ENCODE data around the gene VILL. TPM values are rescaled to one million over a fixed set of nuclear protein-coding genes. Genes with fewer than 3 reads are reported as not detected.
A peak's percentile ranks its signal among the peaks of the same experiment; 100 is the strongest.

The VILL gene
- total RNA-seq, 6 donors from 2014 or later: 5.6 to 41.9 (median 19.0) TPM

DNA sequence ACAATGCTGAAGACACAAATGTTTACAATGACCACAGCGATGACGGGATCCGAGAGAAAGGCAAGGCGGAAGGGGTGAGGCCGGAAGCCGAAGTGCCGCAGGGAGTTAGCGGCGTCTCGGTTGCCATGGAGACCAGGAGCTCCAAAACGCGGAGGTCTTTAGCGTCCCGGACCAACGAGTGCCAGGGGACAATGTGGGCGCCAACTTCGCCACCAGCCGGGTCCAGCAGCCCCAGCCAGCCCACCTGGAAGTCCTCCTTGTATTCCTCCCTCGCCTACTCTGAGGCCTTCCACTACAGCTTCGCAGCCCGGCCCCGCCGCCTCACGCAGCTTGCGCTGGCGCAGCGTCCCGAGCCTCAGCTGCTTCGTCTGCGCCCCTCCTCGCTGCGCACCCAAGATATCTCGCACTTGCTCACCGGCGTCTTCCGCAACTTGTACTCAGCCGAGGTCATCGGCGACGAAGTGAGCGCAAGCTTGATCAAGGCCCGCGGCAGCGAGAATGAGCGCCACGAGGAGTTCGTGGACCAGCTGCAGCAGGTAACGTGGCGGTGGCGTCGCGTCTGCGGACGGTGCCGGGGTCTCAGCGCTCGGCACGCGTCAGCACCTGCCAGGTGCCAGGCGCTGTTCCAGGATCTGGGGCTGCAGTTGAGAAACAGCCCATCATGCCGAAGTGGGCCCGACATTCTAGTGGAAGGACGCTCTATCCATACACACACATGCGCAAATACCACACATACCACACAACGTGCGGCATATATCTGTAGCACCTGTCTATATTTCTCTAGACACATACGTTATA is 48.7 kb downstream of the VILL start, which contains the start of gene DLEC1:
Gene DLEC1, plus strand, starts transcription at position 108 of the 798 bp plus-strand sequence. Its CDS starts 18 bp downstream, at position 126.
- 4 to 12% methylated on average over 7 to 55 of the region's 67 CpGs for WGBS, 2 donors
- ATAC-seq (ENCODE audit: low FRiP score in 2 of 2): peak; percentile 65 to 88
- Histone ChIP-seq H3K4me1 (peaks cover 13 to 21% (median 18%) of the 10 kb centered on the region in 4 donors), H3K9me3 (no peaks in the 10 kb centered on the region), H3K27ac (peak within 1 kb of the TSS; percentile 26 to 74 (median 44)), H3K27me3 (no peaks in the 10 kb centered on the region), H3K36me3 (no peaks in the 10 kb centered on the region), H3K4me3 (peak within 1 kb of the TSS; percentile 18 to 65 (median 60))
- DNase-seq: peak; percentile 88 to 91
- TF ChIP-seq, protein P1, sequence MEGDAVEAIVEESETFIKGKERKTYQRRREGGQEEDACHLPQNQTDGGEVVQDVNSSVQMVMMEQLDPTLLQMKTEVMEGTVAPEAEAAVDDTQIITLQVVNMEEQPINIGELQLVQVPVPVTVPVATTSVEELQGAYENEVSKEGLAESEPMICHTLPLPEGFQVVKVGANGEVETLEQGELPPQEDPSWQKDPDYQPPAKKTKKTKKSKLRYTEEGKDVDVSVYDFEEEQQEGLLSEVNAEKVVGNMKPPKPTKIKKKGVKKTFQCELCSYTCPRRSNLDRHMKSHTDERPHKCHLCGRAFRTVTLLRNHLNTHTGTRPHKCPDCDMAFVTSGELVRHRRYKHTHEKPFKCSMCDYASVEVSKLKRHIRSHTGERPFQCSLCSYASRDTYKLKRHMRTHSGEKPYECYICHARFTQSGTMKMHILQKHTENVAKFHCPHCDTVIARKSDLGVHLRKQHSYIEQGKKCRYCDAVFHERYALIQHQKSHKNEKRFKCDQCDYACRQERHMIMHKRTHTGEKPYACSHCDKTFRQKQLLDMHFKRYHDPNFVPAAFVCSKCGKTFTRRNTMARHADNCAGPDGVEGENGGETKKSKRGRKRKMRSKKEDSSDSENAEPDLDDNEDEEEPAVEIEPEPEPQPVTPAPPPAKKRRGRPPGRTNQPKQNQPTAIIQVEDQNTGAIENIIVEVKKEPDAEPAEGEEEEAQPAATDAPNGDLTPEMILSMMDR (IDR thresholded peaks at IDR 0.05): no peak
- TF ChIP-seq POLR2A (IDR thresholded peaks at IDR 0.05) (peak in 1 of 4 donors; percentile 21), POLR2AphosphoS5 (IDR thresholded peaks at IDR 0.05) (peak; percentile 34 to 54), EP300 (IDR thresholded peaks at IDR 0.05) (no peak)

DNA sequence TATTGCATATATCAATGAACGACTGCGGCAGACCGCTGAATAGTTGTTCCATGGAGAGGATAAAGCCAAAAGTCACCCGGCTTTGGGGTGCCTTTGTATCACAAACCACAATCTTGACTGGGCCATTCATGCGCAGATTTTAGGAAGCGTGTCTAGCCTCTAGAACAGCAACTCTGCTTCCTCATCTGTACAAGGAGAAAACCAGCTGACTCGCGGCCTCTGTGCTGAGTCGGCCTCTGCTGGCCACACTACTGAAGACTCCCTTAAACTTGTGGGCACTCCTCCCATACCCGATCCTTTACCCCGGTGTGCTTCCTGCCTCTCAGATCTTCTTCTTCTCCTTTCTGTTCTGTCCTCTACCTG is 49.3 kb downstream of the VILL start:
- Histone ChIP-seq H3K27me3 (no peaks in the 10 kb centered on the region), H3K27ac (peak overlapping the region in 3 of 4 donors; percentile 26 to 74 (median 57)), H3K4me1 (peaks cover 13 to 21% (median 18%) of the 10 kb centered on the region in 4 donors), H3K9me3 (no peaks in the 10 kb centered on the region), H3K36me3 (no peaks in the 10 kb centered on the region), H3K4me3 (peak overlapping the region in 3 of 4 donors; percentile 59 to 65 (median 62))
- no peak for TF ChIP-seq POLR2AphosphoS5 (IDR thresholded peaks at IDR 0.05)
- TF ChIP-seq, protein P1 (IDR thresholded peaks at IDR 0.05): peak in 4 of 6 experiments; percentile 12 to 40 (median 19)
- peak; percentile 91 to 94 for ATAC-seq (ENCODE audit: low FRiP score in 2 of 2)
- DNase-seq: peak in 1 of 2 donors; percentile 89
- 29 to 35% methylated on average over 11 of the region's 11 CpGs for WGBS, 2 donors

DNA sequence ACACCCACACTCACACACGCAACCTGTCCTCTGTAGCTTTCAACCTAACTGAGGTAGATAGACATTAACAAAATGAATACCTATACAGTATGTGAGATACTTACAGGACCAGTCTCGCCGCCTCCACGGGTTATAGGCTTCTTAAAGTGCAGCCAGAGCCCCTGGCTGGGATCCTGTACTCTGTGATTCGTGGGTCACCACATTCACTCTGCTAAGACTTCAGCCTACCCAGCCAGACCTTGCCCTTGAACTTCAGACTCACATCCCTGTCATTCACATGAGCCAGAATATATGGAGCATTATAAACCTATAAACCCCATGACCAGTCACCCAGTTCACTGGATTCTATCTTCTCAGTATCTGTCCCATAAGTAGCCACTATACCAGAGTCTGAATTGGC is 49.8 kb downstream of the VILL start:
- 91 to 94% methylated on average over 5 of the region's 5 CpGs for WGBS, 2 donors
- Histone ChIP-seq H3K27me3 (no peaks in the 10 kb centered on the region), H3K4me1 (peaks cover 13 to 21% (median 18%) of the 10 kb centered on the region in 4 donors), H3K36me3 (no peaks in the 10 kb centered on the region), H3K4me3 (peak overlapping the region in 1 of 4 donors; percentile 59), H3K9me3 (no peaks in the 10 kb centered on the region), H3K27ac (peak overlapping the region in 1 of 4 donors; percentile 74)
- TF ChIP-seq, protein P1 (IDR thresholded peaks at IDR 0.05): no peak
- no peak for TF ChIP-seq EP300 (IDR thresholded peaks at IDR 0.05)
- TF ChIP-seq POLR2A (IDR thresholded peaks at IDR 0.05): no peak
- no peak for TF ChIP-seq POLR2AphosphoS5 (IDR thresholded peaks at IDR 0.05)
- ATAC-seq (ENCODE audit: low FRiP score in 2 of 2) (no peak), DNase-seq (no peak)

DNA sequence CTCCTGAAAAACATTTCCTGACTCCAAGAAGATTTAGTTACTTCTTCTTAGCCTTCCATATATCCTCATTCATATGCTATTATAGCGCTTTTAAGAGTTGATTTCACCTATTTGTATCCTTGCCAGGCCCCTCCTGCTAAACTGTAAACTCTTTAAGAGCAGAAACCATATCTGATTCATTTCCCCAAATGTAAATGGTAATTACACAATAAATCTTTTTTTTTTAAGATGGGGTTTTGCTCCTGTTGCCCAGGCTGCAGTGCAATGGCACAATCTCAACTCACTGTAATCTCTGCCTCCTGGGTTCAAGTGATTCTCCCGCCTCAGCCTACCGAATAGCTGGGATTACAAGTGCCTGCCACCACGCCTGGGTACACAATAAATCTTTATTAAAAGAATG is 52.9 kb downstream of the VILL start:
- H3K4me1 ChIP-seq: peaks cover 12 to 20% (median 16%) of the 10 kb centered on the region in 4 donors
- no peaks in the 10 kb centered on the region for H3K36me3 ChIP-seq
- H3K27ac ChIP-seq: no peak overlapping the region
- ATAC-seq (ENCODE audit: low FRiP score in 2 of 2): no peak
- TF ChIP-seq POLR2A (IDR thresholded peaks at IDR 0.05): no peak
- TF ChIP-seq EP300 (IDR thresholded peaks at IDR 0.05): no peak
- TF ChIP-seq POLR2AphosphoS5 (IDR thresholded peaks at IDR 0.05): no peak
- TF ChIP-seq, protein P1 (IDR thresholded peaks at IDR 0.05): no peak
- 75 to 84% methylated on average over 4 of the region's 4 CpGs for WGBS, 2 donors
- H3K27me3 ChIP-seq: no peaks in the 10 kb centered on the region
- no peaks in the 10 kb centered on the region for H3K9me3 ChIP-seq
- no peak for DNase-seq
- H3K4me3 ChIP-seq: no peak overlapping the region

Data from upper lobe of left lung (tissue), 6 donors.